Loucy (cell line): ENCODE data around the gene SEMA3D.

ENCODE experiments used
- H2AFZ ChIP-seq: fragments of 200-600 bp; sonication (generic); 2 replicates; pipeline ENCODE4 v1.6.0; 2016; ENCODE audit warnings: antibody characterized with exemption, mild to moderate bottlenecking, low read length, moderate library complexity
- H3F3A ChIP-seq: fragments of 200-600 bp; 2 replicates; pipeline ENCODE4 v1.6.0; 2016; ENCODE audit warnings: antibody characterized with exemption, low read depth, mild to moderate bottlenecking
- H3K27me3 ChIP-seq: fragments of 200-600 bp; sonication (generic); 2 replicates; pipeline ENCODE4 v1.6.1; 2014; ENCODE audit warnings: low read length, mild to moderate bottlenecking; ENCODE audit not compliant: insufficient read depth, poor library complexity, severe bottlenecking
- H3K36me3 ChIP-seq: fragments of 200-600 bp; sonication (generic); 2 replicates; pipeline ENCODE4 v1.6.1; 2016; ENCODE audit warnings: low read length; ENCODE audit not compliant: insufficient read depth
- H3K4me1 ChIP-seq: fragments of 200-600 bp; sonication (generic); 2 replicates; pipeline ENCODE4 v1.5.1; 2014; ENCODE audit warnings: low read length, mild to moderate bottlenecking; ENCODE audit not compliant: insufficient read depth, poor library complexity, severe bottlenecking
- H3K4me2 ChIP-seq: fragments of 200-600 bp; sonication (generic); 2 replicates; pipeline ENCODE4 v1.6.0; 2014; ENCODE audit warnings: antibody characterized with exemption, low read length, low read depth, mild to moderate bottlenecking; ENCODE audit not compliant: poor library complexity, severe bottlenecking
- H3K4me3 ChIP-seq: fragments of 200-600 bp; sonication (generic); 2 replicates; pipeline ENCODE4 v1.5.1; 2014; ENCODE audit warnings: low read length, mild to moderate bottlenecking, mixed read lengths; ENCODE audit not compliant: poor library complexity, severe bottlenecking
- H3K79me2 ChIP-seq: fragments of 200-600 bp; sonication (generic); 2 replicates; pipeline ENCODE4 v1.6.1; 2014; ENCODE audit warnings: low read length; ENCODE audit not compliant: insufficient read depth
- H3K9ac ChIP-seq: fragments of 200-600 bp; sonication (generic); 2 replicates; pipeline ENCODE4 v1.6.0; 2014; ENCODE audit warnings: mild to moderate bottlenecking, low read depth, low read length, moderate library complexity; ENCODE audit not compliant: poor library complexity, severe bottlenecking
- H3K9me2 ChIP-seq: fragments of 200-600 bp; sonication (generic); replicated peaks from 2 replicates; pipeline ENCODE4 v1.6.1; 2016; ENCODE audit warnings: low read depth, low read length, mixed read lengths
- H3K9me3 ChIP-seq: fragments of 200-600 bp; sonication (generic); 2 replicates; pipeline ENCODE4 v1.6.1; 2014; ENCODE audit warnings: mild to moderate bottlenecking, antibody characterized with exemption, low read length, low read depth; ENCODE audit not compliant: insufficient read depth
- H4K20me1 ChIP-seq: fragments of 200-600 bp; sonication (generic); 2 replicates; pipeline ENCODE4 v1.6.0; 2014; ENCODE audit warnings: antibody characterized with exemption, low read length, mild to moderate bottlenecking; ENCODE audit not compliant: insufficient read depth, poor library complexity, severe bottlenecking
- EZH2phosphoT487 ChIP-seq: fragments of 200-600 bp; IDR thresholded peaks from 2 replicates; pipeline ENCODE4 v1.6.1; 2018; ENCODE audit warnings: antibody characterized with exemption, mild to moderate bottlenecking, moderate library complexity, borderline replicate concordance
- TF ChIP-seq, protein P1 (sequence below): fragments of 200-600 bp; sonication (generic); conservative IDR thresholded peaks from 2 replicates; pipeline ENCODE4 v1.5.1; 2014; ENCODE audit warnings: mild to moderate bottlenecking, antibody characterized with exemption, low read length

The SEMA3D gene

DNA sequence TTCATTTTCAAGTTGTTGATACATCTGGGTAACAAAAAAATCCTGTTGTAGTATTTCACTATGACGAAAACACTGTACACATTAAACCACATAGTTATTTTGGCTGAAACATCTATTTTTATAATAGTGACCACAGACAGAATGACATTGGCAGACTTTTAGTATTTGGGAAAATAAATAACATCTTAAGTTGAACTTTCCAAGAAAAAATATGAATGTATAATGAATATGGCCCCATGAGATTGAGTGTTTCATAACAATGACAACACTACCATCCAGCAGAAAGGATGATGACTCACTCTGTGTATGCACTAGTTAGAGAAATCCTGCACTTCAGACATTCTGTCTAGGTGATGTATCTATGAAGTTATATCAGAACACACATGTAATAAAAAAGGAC, 118.1 kb downstream of the SEMA3D start:
- Histone ChIP-seq H3K9ac (no peak overlapping the region), H3K4me1 (no peaks in the 10 kb centered on the region), H2AFZ (no peak overlapping the region), H3K79me2 (no peaks in the 10 kb centered on the region), H3K4me3 (no peak overlapping the region), H3K4me2 (no peak overlapping the region), H3K36me3 (no peaks in the 10 kb centered on the region), H4K20me1 (no peaks in the 10 kb centered on the region), H3K9me3 (no peaks in the 10 kb centered on the region), H3F3A (no peaks in the 10 kb centered on the region), H3K27me3 (no peaks in the 10 kb centered on the region), H3K9me2 (no peaks in the 10 kb centered on the region)
- TF ChIP-seq, protein P1, sequence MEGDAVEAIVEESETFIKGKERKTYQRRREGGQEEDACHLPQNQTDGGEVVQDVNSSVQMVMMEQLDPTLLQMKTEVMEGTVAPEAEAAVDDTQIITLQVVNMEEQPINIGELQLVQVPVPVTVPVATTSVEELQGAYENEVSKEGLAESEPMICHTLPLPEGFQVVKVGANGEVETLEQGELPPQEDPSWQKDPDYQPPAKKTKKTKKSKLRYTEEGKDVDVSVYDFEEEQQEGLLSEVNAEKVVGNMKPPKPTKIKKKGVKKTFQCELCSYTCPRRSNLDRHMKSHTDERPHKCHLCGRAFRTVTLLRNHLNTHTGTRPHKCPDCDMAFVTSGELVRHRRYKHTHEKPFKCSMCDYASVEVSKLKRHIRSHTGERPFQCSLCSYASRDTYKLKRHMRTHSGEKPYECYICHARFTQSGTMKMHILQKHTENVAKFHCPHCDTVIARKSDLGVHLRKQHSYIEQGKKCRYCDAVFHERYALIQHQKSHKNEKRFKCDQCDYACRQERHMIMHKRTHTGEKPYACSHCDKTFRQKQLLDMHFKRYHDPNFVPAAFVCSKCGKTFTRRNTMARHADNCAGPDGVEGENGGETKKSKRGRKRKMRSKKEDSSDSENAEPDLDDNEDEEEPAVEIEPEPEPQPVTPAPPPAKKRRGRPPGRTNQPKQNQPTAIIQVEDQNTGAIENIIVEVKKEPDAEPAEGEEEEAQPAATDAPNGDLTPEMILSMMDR: no peak
- TF ChIP-seq EZH2phosphoT487: no peak

DNA sequence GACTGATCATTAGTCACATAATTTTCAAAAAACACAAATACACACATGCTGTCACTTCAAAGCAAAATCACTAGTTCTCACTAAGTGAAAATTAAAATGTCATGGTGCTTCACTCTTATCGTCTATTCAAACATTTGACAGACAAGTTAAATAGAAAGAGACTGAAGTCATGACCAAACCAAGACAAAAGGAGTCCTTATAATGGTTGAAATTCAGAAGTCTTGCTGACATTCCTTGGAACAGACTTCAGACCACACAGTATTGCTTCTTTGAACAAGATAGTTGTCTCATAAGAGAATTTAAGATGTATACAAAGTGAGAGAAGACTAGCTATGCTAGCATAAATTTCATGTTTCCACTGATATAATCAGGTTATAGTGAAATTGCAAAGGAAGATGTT, 119.5 kb downstream of the SEMA3D start:
- no peaks in the 10 kb centered on the region for H3K79me2 ChIP-seq
- no peaks in the 10 kb centered on the region for H3K36me3 ChIP-seq
- no peaks in the 10 kb centered on the region for H3K27me3 ChIP-seq
- no peaks in the 10 kb centered on the region for H3F3A ChIP-seq
- no peaks in the 10 kb centered on the region for H3K4me1 ChIP-seq
- no peaks in the 10 kb centered on the region for H3K9me2 ChIP-seq
- no peak overlapping the region for H3K4me2 ChIP-seq
- H3K9ac ChIP-seq: no peak overlapping the region
- no peak overlapping the region for H3K4me3 ChIP-seq
- no peaks in the 10 kb centered on the region for H3K9me3 ChIP-seq
- TF ChIP-seq, protein P1: no peak
- no peak for TF ChIP-seq EZH2phosphoT487
- no peaks in the 10 kb centered on the region for H4K20me1 ChIP-seq
- no peak overlapping the region for H2AFZ ChIP-seq

DNA sequence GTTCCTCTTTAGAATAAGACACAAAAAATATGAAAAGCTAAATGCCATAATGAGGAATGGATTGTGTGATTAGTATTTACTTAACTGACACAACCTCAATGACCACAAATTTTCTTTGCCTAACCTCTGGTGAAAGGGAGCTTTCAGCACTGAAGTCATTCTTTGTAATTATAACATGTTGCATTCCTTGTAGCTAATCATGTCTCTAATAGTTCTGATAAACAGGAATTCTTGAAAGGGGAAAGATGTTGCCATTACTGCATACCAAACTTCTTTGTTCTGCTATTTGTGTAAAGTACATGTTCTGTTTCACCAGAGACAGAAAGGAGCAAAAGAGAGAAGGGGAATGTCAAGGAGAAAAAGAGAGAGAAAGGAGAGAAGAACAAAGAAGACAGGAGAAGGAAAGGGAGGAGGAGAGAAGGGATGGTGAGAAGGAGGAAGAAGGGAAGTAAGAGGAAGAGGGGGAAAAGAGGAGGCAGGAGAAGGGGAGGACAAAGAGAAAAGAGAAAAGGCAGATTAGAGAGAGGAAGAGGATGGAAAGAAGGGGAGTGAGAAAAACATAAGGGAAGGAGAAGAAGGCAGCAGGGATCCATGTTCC, 120.9 kb downstream of the SEMA3D start:
- TF ChIP-seq, protein P1: no peak
- TF ChIP-seq EZH2phosphoT487: no peak
- H3K4me2 ChIP-seq: no peak overlapping the region
- no peak overlapping the region for H3K9ac ChIP-seq
- H3F3A ChIP-seq: no peaks in the 10 kb centered on the region
- H3K36me3 ChIP-seq: no peaks in the 10 kb centered on the region
- no peaks in the 10 kb centered on the region for H3K9me2 ChIP-seq
- H4K20me1 ChIP-seq: no peaks in the 10 kb centered on the region
- no peaks in the 10 kb centered on the region for H3K27me3 ChIP-seq
- H3K4me3 ChIP-seq: no peak overlapping the region
- H2AFZ ChIP-seq: no peak overlapping the region
- H3K9me3 ChIP-seq: no peaks in the 10 kb centered on the region
- no peaks in the 10 kb centered on the region for H3K4me1 ChIP-seq
- no peaks in the 10 kb centered on the region for H3K79me2 ChIP-seq
